ENCODE measurements around the gene PNPLA2. TPM values are rescaled to one million over a fixed set of nuclear protein-coding genes. Genes with fewer than 3 reads are reported as not detected.
A peak's percentile ranks its signal among the peaks of the same experiment; 100 is the strongest.

The PNPLA2 gene
- total RNA-seq, 2 donors from 2014 or later: 61.8 to 115 TPM

GRCh38 chr11:832529-833113 lies 13.9 kb downstream of the PNPLA2 start, which contains the start of gene CD151:
CD151 (plus strand) TSS chr11:832952; CDS start chr11:836070, 3,118 bp downstream.
- Histone ChIP-seq H3K27me3 (replicated peaks; ENCODE audit: insufficient read depth) (no peaks in the 10 kb centered on the region), H3K36me3 (no peaks in the 10 kb centered on the region), H3K4me3 (peak within 1 kb of the TSS; percentile 63 to 79), H3K27ac (peak within 1 kb of the TSS; percentile 76 to 77), H3K4me1 (replicated peaks) (peaks cover 27% of the 10 kb centered on the region), H3K9me3 (no peaks in the 10 kb centered on the region)
- WGBS: 4% methylated on average over 41 of the region's 67 CpGs
- DNase-seq (ENCODE audit: low spot score): no peak
- intact Hi-C loops (cut with DNase I): no loop called here
- TF ChIP-seq, protein P1, sequence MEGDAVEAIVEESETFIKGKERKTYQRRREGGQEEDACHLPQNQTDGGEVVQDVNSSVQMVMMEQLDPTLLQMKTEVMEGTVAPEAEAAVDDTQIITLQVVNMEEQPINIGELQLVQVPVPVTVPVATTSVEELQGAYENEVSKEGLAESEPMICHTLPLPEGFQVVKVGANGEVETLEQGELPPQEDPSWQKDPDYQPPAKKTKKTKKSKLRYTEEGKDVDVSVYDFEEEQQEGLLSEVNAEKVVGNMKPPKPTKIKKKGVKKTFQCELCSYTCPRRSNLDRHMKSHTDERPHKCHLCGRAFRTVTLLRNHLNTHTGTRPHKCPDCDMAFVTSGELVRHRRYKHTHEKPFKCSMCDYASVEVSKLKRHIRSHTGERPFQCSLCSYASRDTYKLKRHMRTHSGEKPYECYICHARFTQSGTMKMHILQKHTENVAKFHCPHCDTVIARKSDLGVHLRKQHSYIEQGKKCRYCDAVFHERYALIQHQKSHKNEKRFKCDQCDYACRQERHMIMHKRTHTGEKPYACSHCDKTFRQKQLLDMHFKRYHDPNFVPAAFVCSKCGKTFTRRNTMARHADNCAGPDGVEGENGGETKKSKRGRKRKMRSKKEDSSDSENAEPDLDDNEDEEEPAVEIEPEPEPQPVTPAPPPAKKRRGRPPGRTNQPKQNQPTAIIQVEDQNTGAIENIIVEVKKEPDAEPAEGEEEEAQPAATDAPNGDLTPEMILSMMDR (IDR thresholded peaks at IDR 0.05): peak in 1 of 4 experiments; percentile 16
- no peak for TF ChIP-seq POLR2AphosphoS5 (IDR thresholded peaks at IDR 0.05)

DNA sequence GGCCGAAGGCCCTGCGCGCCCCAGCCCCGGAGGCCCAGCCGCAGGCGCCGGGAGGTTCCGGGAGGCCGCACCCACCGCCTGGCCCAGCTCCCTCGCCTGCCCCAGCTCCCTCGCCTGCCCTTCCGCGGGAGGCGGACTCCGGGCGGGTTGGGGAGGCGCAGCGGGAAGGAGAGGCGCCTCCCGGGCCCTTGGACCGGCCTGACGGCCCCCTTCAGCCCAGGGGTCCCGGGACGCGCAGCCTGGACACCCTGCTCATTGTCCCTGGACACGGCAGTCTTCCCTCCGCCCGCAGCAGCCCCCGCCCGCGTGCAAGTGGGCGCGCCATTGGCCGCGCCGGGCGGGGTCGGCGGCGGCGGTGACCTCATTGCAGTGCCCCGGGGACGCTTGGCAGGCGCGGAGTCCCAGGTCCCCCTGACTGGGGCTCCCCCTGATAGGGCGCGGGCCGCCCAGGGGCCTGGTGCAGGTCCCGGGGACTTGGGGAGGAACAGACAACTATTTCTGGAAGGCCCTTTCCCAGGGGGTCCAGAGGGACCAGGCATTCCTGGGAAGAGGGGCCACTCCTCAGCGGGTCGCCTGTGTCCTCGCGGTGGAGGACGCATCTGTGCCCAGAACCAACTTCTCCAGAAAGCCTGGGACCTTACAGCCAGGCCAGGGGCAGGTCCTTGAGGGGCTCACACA lies 14.5 kb downstream of the PNPLA2 start:
- Histone ChIP-seq H3K9me3 (no peaks in the 10 kb centered on the region), H3K4me3 (peak overlapping the region; percentile 63 to 79), H3K27me3 (replicated peaks; ENCODE audit: insufficient read depth) (no peaks in the 10 kb centered on the region), H3K36me3 (no peaks in the 10 kb centered on the region), H3K27ac (peak overlapping the region; percentile 76 to 77), H3K4me1 (replicated peaks) (peaks cover 27% of the 10 kb centered on the region)
- DNase-seq (ENCODE audit: low spot score): no peak
- under 1% methylated on average over 30 of the region's 55 CpGs for WGBS
- intact Hi-C loops (cut with DNase I): no loop called here
- TF ChIP-seq, protein P1 (IDR thresholded peaks at IDR 0.05): no peak
- peak; percentile 39 for TF ChIP-seq POLR2A (IDR thresholded peaks at IDR 0.05)

- Histone ChIP-seq H3K36me3 (no peaks in the 10 kb centered on the region), H3K9me3 (no peaks in the 10 kb centered on the region), H3K4me3 (peak overlapping the region; percentile 63 to 79), H3K27ac (peak overlapping the region; percentile 76 to 77), H3K27me3 (replicated peaks; ENCODE audit: insufficient read depth) (no peaks in the 10 kb centered on the region), H3K4me1 (replicated peaks) (peaks cover 27% of the 10 kb centered on the region)
- 61% methylated on average over 9 of the region's 9 CpGs for WGBS
- no peak for DNase-seq (ENCODE audit: low spot score)
- TF ChIP-seq POLR2A (IDR thresholded peaks at IDR 0.05) (no peak), POLR2AphosphoS5 (IDR thresholded peaks at IDR 0.05) (no peak)
- TF ChIP-seq, protein P1 (IDR thresholded peaks at IDR 0.05): no peak
- intact Hi-C loops (cut with DNase I): no loop called here
Measured at GRCh38 chr11:833849-834311, 15.2 kb downstream of the PNPLA2 start.

DNA sequence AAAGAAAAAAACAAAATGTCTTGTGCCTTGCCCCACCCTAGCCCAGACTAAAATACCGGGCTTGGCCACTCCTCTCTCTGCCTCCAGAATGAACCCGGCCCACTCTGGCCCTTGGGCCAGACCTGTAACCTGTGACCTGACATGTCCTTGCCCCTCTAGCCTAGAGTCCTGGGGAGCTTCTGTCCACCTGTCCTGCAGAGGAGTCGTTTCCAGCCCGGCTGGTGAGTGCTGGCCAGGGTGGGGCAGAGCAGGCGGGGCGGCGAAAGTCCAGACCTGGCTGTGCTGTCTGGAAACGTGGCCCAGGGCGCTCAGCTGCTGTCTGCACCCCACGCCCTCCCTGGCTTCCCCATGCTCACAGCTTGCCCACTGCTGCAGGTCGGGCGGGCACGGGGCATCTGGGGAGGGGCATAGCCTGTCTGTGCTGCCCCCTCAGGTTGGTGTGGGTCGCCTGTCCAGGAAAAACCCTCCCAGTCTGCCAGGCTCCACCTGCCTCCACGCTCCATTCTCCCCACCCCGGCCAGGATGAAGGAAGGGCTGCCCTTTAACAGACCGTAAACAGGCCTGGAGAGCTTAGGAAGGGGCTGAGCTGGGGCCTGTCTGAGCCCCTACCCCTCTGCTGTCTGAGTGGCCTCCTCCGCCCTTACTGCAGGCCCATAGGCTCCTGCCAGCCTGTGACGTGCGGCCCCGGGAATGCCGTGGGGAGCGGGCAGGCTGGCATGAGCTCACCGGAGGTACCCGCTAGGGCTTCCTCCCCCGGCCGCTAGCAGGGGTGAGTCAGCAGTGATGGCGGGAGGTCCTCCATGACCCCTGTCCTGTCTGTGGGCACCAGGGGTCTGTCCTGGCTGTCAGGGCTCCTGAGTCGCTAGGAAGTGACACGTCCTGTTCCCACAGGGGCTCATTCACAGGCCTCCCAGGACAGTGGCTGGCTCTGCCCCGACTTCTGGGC lies 15.9 kb downstream of the PNPLA2 start:
- intact Hi-C loops (cut with DNase I): no loop called here
- peak overlapping the region; percentile 6 to 24 for H3K4me3 ChIP-seq
- H3K27me3 ChIP-seq (replicated peaks; ENCODE audit: insufficient read depth): no peaks in the 10 kb centered on the region
- peaks cover 0 to 3% of the 10 kb centered on the region in 2 donors for H3K36me3 ChIP-seq
- H3K9me3 ChIP-seq: no peaks in the 10 kb centered on the region
- H3K4me1 ChIP-seq (replicated peaks): peaks cover 23% of the 10 kb centered on the region
- DNase-seq (ENCODE audit: low spot score): peak; percentile 59
- WGBS: 17% methylated on average over 24 of the region's 31 CpGs
- H3K27ac ChIP-seq: peak overlapping the region; percentile 76 to 77
- TF ChIP-seq POLR2AphosphoS5 (IDR thresholded peaks at IDR 0.05) (peak; percentile 63), POLR2A (IDR thresholded peaks at IDR 0.05) (peak; percentile 67)
- TF ChIP-seq, protein P1 (IDR thresholded peaks at IDR 0.05): peak in 1 of 4 experiments; percentile 31
